OCI-M2 (cell line): ENCODE data around the gene TARBP2.
A peak's percentile ranks its signal among the peaks of the same experiment; 100 is the strongest.

Experiments
- DNase-seq: peaks from one replicate; lab custom pipeline; 2025; ENCODE audit not compliant: unreplicated experiment; lab: John Stamatoyannopoulos, UW

TARBP2 gene, protein sequence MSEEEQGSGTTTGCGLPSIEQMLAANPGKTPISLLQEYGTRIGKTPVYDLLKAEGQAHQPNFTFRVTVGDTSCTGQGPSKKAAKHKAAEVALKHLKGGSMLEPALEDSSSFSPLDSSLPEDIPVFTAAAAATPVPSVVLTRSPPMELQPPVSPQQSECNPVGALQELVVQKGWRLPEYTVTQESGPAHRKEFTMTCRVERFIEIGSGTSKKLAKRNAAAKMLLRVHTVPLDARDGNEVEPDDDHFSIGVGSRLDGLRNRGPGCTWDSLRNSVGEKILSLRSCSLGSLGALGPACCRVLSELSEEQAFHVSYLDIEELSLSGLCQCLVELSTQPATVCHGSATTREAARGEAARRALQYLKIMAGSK

GRCh38 chr12:53500776-53501614 lies at the start of gene TARBP2:
Gene TARBP2 (plus strand): TSS chr12:53501283. CDS start chr12:53501409, 126 bp downstream.
- peak; percentile 93 for DNase-seq

DNA sequence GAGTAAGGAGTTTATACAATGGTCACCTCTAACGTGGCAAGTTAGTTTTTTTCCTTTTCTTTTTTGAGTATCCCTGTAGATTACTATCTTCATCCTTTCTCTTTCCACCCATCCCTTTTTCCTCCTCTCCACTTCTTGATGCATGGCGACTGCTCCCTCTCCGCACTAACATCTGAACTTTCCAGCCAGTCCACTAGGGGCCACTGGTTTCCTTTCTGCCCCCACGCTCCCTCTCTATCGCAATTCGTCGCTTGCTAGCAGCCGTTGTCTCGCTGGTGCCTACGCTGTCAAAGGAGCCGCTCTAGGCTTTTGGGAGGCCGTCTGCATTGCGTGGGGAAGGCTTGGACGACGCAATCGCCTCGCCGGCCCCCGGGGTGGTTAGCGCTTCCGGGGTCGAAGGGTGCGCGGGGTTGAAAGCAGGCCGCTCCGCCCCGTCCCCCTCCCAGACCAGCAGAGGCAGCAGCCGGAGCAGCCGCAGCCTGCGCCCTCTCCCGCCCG lies 49.4 kb upstream of the TARBP2 start, which contains the start of gene PCBP2:
Gene PCBP2 (plus strand): TSS at position 442 of the 498 bp plus-strand sequence. CDS start 2,699 bp downstream, outside the sequence.
- DNase-seq = peak; percentile 69

- DNase-seq = no peak
Observed at GRCh38 chr12:53452159-53453077, 48.7 kb upstream of the TARBP2 start.

GRCh38 chr12:53453953-53454640 lies 47.0 kb upstream of the TARBP2 start:
- no peak for DNase-seq

DNA sequence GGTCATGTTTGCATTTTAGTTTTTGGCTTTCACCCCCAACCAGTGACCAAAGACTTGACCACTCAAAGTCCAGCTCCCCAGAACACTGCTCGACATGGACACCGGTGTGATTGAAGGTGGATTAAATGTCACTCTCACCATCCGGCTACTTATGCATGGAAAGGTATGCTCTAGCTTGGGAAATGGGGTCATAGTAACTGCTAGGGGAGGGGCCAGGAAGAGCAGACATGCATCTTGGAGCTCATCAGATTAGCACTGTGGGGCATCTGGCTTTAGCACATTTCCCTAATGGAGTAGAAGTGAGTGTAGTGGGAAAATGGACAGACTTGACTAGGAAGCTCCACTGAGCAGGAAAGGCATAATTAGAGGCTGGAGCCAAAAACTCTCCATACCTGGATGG lies 46.4 kb upstream of the TARBP2 start:
- DNase-seq = no peak

- DNase-seq = no peak
Observed at GRCh38 chr12:53456654-53457366, 44.3 kb upstream of the TARBP2 start.

DNA sequence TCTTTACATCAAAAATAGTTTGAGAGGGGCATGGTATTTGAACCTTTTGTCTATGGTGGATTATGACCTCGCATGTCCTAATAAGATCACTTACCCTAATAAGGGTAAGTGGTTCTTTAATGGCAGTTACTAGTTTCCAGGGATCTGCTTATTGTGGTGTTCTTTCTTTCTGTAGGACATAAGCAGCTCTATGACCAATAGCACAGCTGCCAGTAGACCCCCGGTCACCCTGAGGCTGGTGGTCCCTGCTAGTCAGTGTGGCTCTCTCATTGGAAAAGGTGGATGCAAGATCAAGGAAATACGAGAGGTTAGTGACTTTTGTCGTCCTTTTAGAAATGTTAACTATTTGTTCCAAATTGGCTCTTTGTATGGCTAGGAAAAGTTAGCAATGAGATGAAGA lies 42.0 kb upstream of the TARBP2 start:
- no peak for DNase-seq

- DNase-seq = no peak
Observed at GRCh38 chr12:53461059-53461458, 40.0 kb upstream of the TARBP2 start.

GRCh38 chr12:53461591-53461990 lies 39.5 kb upstream of the TARBP2 start:
- DNase-seq = no peak

GRCh38 chr12:53462935-53463334 lies 38.1 kb upstream of the TARBP2 start:
- no peak for DNase-seq

GRCh38 chr12:53463802-53464560 lies 37.1 kb upstream of the TARBP2 start:
- no peak for DNase-seq

DNA sequence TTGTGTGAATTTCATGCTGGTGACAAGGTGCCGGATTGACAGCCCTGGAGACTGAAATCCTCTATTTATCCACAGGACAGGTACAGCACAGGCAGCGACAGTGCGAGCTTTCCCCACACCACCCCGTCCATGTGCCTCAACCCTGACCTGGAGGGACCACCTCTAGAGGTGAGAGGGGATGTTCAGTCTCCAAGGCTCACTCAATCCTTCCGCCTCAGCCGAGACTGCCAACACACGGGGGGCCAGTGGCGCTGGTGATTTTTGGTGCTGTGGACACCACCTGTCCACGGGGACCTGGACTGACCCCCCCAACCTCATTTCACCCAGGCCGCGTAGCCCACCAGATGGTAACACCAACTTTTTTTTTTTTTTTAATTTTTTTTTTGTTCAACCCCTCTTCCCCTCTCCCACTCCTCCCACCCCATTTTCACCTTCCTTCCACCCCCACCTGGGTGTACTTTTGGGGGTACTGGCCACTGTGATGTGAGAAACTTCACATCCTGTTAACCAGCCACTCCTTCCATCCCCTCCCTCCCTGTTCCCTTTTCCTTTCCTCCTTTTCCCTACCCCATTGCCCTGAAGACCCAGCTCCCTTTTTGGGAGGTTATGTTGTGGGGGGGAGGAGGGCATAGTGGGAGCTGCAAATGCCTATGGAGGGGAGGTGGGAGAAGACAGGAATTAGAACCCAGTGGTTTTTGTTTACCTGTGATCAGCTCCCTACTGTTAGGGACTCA lies 36.2 kb upstream of the TARBP2 start:
- no peak for DNase-seq

- no peak for DNase-seq
Observed at GRCh38 chr12:53465679-53466078, 35.4 kb upstream of the TARBP2 start.

DNA sequence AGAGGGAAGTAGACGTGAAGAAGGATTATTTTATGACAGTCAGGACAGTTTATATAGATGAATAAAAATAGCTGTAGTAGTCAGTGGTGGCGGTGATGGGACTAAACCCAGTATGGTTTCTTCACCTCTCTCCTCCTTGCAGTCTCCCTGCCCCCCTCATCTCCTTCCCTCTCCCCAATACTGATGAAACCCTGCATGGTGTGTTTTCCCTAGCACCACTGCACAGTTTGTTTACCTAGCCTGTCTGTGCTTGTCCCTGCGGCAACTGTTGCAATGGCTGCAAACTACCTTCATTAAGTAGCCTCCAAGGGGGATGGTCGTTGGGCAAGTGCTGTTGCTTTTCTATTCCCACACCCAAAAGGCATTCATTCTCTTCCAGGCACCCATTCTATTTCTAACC lies 34.4 kb upstream of the TARBP2 start:
- no peak for DNase-seq

DNA sequence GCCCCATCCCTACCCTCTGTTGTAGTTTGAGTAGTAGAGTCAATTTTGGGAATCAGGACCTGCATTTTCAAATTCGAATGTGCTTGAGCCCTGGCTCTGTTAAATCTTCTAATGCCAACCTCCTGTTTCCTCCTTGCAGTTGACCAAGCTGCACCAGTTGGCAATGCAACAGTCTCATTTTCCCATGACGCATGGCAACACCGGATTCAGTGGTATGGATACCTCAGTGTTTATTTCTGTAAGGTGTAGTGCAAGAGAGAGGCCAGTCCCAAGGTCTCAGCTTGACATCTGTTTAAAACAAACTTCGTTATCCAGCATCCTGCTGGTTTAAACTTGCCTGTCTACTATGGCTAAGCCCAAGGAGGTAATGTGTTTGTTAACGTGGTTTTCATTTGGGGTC lies 34.0 kb upstream of the TARBP2 start:
- DNase-seq = no peak

- DNase-seq = no peak
Observed at GRCh38 chr12:53467880-53468279, 33.2 kb upstream of the TARBP2 start.

DNA sequence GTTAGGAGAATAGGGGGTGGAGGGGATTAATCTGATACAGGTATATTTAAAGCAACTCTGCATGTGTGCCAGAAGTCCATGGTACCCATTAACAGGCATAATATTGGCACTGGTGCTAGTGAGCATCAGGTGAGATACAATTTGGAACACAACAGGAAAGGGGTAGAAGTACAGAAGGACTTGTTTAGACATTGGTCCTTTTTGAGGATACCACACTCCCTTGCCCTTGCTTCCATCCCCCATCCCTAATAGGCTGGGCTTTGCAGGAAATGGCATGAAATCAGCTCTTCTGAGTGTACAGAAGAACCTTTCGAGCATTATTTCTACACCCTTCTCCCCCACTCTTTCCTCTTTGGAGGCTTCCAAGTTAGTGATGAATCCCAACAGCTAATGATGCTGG lies 32.8 kb upstream of the TARBP2 start:
- DNase-seq = no peak

- DNase-seq = no peak
Observed at GRCh38 chr12:53472056-53472582, 29.0 kb upstream of the TARBP2 start.
